GM10266 (cell line): ENCODE results near the gene FRMD4B.

Experiments used
- DNase-seq: peaks from one replicate; pipeline ENCODE4 v3.0.0; 2012; ENCODE audit errors: extremely low spot score
- TF ChIP-seq, protein P1 (sequence below): IDR thresholded peaks from 2 replicates; pipeline ENCODE4 v1.5.1; 2012; ENCODE audit warnings: mild to moderate bottlenecking, low read depth; ENCODE audit not compliant: control insufficient read depth, insufficient read depth; ENCODE audit errors: missing control alignments

The FRMD4B gene

DNA sequence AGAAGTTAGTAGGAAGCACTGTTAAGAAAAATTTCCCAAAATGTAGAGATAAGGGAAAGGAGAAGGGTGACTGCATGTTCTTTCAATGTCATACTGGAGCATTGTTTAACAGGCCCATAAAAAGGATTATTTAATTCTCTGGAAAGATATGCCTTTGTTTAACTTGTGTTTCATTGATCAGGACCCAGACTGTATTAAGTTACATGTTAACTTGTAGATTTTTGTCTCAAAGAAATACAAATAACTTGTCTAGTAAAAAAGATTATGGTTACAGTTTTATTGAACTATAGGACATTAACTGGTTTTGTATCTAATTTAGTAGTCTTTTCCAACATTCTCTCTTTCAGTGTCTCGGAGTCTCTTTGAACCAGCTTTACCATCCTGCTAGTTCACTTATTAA is 213.8 kb downstream of the FRMD4B start:
- no peak for DNase-seq
- TF ChIP-seq, protein P1, sequence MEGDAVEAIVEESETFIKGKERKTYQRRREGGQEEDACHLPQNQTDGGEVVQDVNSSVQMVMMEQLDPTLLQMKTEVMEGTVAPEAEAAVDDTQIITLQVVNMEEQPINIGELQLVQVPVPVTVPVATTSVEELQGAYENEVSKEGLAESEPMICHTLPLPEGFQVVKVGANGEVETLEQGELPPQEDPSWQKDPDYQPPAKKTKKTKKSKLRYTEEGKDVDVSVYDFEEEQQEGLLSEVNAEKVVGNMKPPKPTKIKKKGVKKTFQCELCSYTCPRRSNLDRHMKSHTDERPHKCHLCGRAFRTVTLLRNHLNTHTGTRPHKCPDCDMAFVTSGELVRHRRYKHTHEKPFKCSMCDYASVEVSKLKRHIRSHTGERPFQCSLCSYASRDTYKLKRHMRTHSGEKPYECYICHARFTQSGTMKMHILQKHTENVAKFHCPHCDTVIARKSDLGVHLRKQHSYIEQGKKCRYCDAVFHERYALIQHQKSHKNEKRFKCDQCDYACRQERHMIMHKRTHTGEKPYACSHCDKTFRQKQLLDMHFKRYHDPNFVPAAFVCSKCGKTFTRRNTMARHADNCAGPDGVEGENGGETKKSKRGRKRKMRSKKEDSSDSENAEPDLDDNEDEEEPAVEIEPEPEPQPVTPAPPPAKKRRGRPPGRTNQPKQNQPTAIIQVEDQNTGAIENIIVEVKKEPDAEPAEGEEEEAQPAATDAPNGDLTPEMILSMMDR: no peak

GRCh38 chr3:69166446-69166845 is 219.4 kb downstream of the FRMD4B start:
- DNase-seq: no peak
- TF ChIP-seq, protein P1: no peak

- TF ChIP-seq, protein P1: no peak
- no peak for DNase-seq
Measured at GRCh38 chr3:69165744-69166143, 220.1 kb downstream of the FRMD4B start.

- TF ChIP-seq, protein P1: no peak
- DNase-seq: no peak
Measured at GRCh38 chr3:69164296-69164695, 221.6 kb downstream of the FRMD4B start.

DNA sequence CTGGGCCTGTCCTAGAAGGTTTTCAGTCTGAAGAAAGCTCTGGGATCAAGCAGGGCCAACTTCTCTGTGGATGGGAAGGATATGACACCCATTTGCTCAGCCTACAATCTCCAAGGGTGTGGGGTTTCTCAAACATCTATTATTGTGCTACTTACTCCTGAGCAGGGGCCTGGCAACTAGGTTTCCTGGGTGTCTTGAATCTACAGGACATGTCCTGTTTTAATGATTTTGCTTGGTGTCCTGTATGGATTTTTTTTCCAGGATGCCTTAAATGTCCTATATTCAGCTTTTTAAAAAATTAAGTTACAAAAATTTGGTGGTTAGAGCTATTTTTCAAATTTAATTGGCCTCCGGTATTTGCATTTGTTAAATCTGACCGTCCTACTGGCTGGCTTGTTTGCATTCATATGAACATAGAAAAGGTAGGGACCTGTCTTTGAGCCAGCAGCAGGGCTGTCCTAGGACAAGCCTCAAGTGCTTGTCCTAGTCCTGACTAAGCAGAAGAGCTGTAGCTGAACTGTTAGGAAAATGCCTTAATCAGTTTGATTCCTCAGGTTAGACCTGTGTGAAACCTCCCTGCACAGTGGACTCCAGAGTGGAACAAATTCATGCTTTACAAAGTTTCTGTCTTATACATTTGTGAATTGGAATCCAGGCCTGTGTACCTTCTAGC is 223.4 kb downstream of the FRMD4B start:
- DNase-seq: no peak
- TF ChIP-seq, protein P1: no peak

- DNase-seq: peak; percentile 58
- TF ChIP-seq, protein P1: peak; percentile 86
Measured at GRCh38 chr3:69161587-69162307, 224.1 kb downstream of the FRMD4B start.

- no peak for DNase-seq
- TF ChIP-seq, protein P1: no peak
Measured at GRCh38 chr3:69160525-69160924, 225.4 kb downstream of the FRMD4B start.
